ENCODE results near the gene EARS2. TPM values are rescaled to one million over a fixed set of nuclear protein-coding genes. Genes with fewer than 3 reads are reported as not detected.
A peak's percentile ranks its signal among the peaks of the same experiment; 100 is the strongest.

EARS2 gene
- total RNA-seq, 1 donor, result 32.6 TPM

DNA sequence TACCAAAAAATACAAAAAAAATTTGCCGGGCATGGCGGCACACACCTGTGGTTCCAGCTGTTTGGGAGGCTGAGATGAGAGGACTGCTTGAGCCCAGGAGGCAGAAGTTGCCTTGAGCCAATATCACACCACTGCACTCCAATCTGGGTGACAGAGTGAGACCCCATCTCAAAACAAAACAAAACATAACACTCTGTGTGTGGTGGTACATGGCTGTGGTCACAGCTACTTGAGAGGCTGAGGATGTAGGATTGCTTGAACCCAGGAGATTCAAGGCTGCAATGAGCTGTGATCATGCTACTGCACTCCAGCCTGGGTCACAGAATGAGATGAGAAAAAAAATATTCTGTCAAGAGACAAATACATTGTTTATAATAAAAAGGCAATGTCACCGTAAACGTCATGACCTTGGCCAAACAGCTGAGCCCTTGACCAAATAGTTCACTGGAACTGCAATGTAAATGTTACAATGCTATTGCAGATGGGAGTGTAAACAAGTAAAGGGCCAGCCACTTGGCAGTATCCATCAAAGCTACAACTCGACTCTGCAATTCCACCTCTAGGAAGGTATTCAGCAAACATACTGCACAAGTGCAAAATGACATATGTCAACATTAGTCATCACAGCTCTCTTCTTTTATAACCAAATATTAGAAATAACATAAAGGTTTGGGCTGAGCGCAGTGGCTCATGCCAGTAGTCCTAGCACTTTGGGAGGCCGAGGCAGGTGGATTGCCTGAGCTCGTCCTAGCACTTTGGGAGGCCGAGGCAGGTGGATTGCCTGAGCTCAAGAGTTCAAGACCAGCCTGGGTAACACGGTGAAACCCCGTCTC lies 16.9 kb downstream of the EARS2 start:
- no peaks in the 10 kb centered on the region for H4K20me1 ChIP-seq (ENCODE audit: insufficient read depth, low read length)
- TF ChIP-seq, protein P1, sequence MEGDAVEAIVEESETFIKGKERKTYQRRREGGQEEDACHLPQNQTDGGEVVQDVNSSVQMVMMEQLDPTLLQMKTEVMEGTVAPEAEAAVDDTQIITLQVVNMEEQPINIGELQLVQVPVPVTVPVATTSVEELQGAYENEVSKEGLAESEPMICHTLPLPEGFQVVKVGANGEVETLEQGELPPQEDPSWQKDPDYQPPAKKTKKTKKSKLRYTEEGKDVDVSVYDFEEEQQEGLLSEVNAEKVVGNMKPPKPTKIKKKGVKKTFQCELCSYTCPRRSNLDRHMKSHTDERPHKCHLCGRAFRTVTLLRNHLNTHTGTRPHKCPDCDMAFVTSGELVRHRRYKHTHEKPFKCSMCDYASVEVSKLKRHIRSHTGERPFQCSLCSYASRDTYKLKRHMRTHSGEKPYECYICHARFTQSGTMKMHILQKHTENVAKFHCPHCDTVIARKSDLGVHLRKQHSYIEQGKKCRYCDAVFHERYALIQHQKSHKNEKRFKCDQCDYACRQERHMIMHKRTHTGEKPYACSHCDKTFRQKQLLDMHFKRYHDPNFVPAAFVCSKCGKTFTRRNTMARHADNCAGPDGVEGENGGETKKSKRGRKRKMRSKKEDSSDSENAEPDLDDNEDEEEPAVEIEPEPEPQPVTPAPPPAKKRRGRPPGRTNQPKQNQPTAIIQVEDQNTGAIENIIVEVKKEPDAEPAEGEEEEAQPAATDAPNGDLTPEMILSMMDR (IDR thresholded peaks at IDR 0.05; ENCODE audit: extremely low read depth, low read depth, low read length), result no peak
- no peak overlapping the region for H3K27ac ChIP-seq (ENCODE audit: low read depth, low read length)
- H3K4me3 ChIP-seq (ENCODE audit: insufficient read depth, low read length), result no peak overlapping the region
- no peak for DNase-seq (ENCODE audit: insufficient read length, low spot score, missing footprints)
- H3K4me2 ChIP-seq (ENCODE audit: insufficient read depth, low read length), result no peak overlapping the region
- H3K36me3 ChIP-seq (ENCODE audit: insufficient read depth, low read length), result peaks cover 48% of the 10 kb centered on the region
- peaks cover 20% of the 10 kb centered on the region for H3K4me1 ChIP-seq (ENCODE audit: insufficient read depth, low read length)
- H3K27me3 ChIP-seq (ENCODE audit: insufficient read depth, low read length), result no peaks in the 10 kb centered on the region
- H3K79me2 ChIP-seq (ENCODE audit: insufficient read depth, low read length), result no peaks in the 10 kb centered on the region
- no peak overlapping the region for H2AFZ ChIP-seq (ENCODE audit: low read length)
- no peaks in the 10 kb centered on the region for H3K9me3 ChIP-seq (ENCODE audit: low read depth, low read length)

GRCh38 chr16:23538919-23539278 lies 18.3 kb downstream of the EARS2 start:
- Histone ChIP-seq H3K4me1 (ENCODE audit: insufficient read depth, low read length) (peaks cover 22% of the 10 kb centered on the region), H2AFZ (ENCODE audit: low read length) (no peak overlapping the region), H3K36me3 (ENCODE audit: insufficient read depth, low read length) (peaks cover 54% of the 10 kb centered on the region), H3K79me2 (ENCODE audit: insufficient read depth, low read length) (no peaks in the 10 kb centered on the region), H4K20me1 (ENCODE audit: insufficient read depth, low read length) (no peaks in the 10 kb centered on the region), H3K9me3 (ENCODE audit: low read depth, low read length) (no peaks in the 10 kb centered on the region), H3K4me2 (ENCODE audit: insufficient read depth, low read length) (no peak overlapping the region), H3K4me3 (ENCODE audit: insufficient read depth, low read length) (no peak overlapping the region), H3K27ac (ENCODE audit: low read depth, low read length) (peak overlapping the region; percentile 50), H3K27me3 (ENCODE audit: insufficient read depth, low read length) (no peaks in the 10 kb centered on the region)
- TF ChIP-seq, protein P1 (IDR thresholded peaks at IDR 0.05; ENCODE audit: extremely low read depth, low read depth, low read length), result no peak
- DNase-seq (ENCODE audit: insufficient read length, low spot score, missing footprints), result no peak

- no peaks in the 10 kb centered on the region for H4K20me1 ChIP-seq (ENCODE audit: insufficient read depth, low read length)
- peaks cover 22% of the 10 kb centered on the region for H3K4me1 ChIP-seq (ENCODE audit: insufficient read depth, low read length)
- no peak overlapping the region for H3K4me3 ChIP-seq (ENCODE audit: insufficient read depth, low read length)
- no peak overlapping the region for H2AFZ ChIP-seq (ENCODE audit: low read length)
- H3K79me2 ChIP-seq (ENCODE audit: insufficient read depth, low read length), result no peaks in the 10 kb centered on the region
- peaks cover 63% of the 10 kb centered on the region for H3K36me3 ChIP-seq (ENCODE audit: insufficient read depth, low read length)
- TF ChIP-seq, protein P1 (IDR thresholded peaks at IDR 0.05; ENCODE audit: extremely low read depth, low read depth, low read length), result no peak
- DNase-seq (ENCODE audit: insufficient read length, low spot score, missing footprints), result no peak
- H3K27ac ChIP-seq (ENCODE audit: low read depth, low read length), result no peak overlapping the region
- no peak overlapping the region for H3K4me2 ChIP-seq (ENCODE audit: insufficient read depth, low read length)
- H3K27me3 ChIP-seq (ENCODE audit: insufficient read depth, low read length), result no peaks in the 10 kb centered on the region
- no peaks in the 10 kb centered on the region for H3K9me3 ChIP-seq (ENCODE audit: low read depth, low read length)
Observed at GRCh38 chr16:23537390-23537789, 19.8 kb downstream of the EARS2 start.

DNA sequence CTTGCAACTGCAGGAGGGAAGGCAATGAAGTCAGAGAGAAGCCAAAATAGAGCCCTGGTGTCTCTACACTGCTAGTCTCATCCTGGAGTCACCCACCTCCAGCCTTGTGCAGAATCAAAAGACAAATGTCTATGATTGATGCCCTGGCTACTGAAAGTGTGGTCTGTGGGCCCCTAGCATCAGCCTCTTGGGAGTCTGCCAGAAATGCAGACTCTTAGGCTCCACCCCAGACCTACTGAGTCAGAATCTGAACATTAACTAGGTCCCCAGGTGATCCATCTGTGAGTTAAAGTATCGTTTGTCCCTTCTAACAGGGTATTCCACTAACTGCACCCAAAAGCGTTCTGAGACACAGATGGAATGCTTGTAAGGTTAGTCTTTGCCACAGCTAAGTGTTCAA lies 21.2 kb downstream of the EARS2 start:
- no peak overlapping the region for H2AFZ ChIP-seq (ENCODE audit: low read length)
- H3K4me2 ChIP-seq (ENCODE audit: insufficient read depth, low read length), result peak overlapping the region; percentile 37
- H3K36me3 ChIP-seq (ENCODE audit: insufficient read depth, low read length), result peaks cover 63% of the 10 kb centered on the region
- TF ChIP-seq, protein P1 (IDR thresholded peaks at IDR 0.05; ENCODE audit: extremely low read depth, low read depth, low read length), result no peak
- no peak overlapping the region for H3K4me3 ChIP-seq (ENCODE audit: insufficient read depth, low read length)
- H3K27me3 ChIP-seq (ENCODE audit: insufficient read depth, low read length), result no peaks in the 10 kb centered on the region
- no peaks in the 10 kb centered on the region for H3K9me3 ChIP-seq (ENCODE audit: low read depth, low read length)
- peaks cover 22% of the 10 kb centered on the region for H3K4me1 ChIP-seq (ENCODE audit: insufficient read depth, low read length)
- H4K20me1 ChIP-seq (ENCODE audit: insufficient read depth, low read length), result no peaks in the 10 kb centered on the region
- no peak overlapping the region for H3K27ac ChIP-seq (ENCODE audit: low read depth, low read length)
- DNase-seq (ENCODE audit: insufficient read length, low spot score, missing footprints), result no peak
- no peaks in the 10 kb centered on the region for H3K79me2 ChIP-seq (ENCODE audit: insufficient read depth, low read length)
